A673 (cell line): ENCODE measurements around the gene SMPX. TPM values are rescaled to one million over a fixed set of nuclear protein-coding genes. Genes with fewer than 3 reads are reported as not detected.

Experiments used
- BruUV-seq: library from RNA; stranded (reverse); fragments of 400-500 nt; replicated peaks from 2 replicates; lab custom pipeline; 2021; lab: Mats Ljungman, UMichigan
- CTCF ChIA-PET: fragments of 300-600 bp; sonication (Branson Sonifier 250); formaldehyde crosslinking; loops from one replicate; lab custom pipeline; 2022; ENCODE audit warnings: antibody characterized with exemption; lab: Charles Lee
- POLR2A ChIA-PET: fragments of 300-600 bp; sonication (Branson Sonifier 250); formaldehyde crosslinking; loops from one replicate; lab custom pipeline; 2022; ENCODE audit warnings: antibody characterized with exemption; ENCODE audit not compliant: low non-redundant PET; lab: Charles Lee
- DNase-seq: peaks from one replicate; pipeline ENCODE4 v3.0.0-alpha.2; 2015; ENCODE audit warnings: low spot score
- H3K27ac ChIP-seq: fragments of 200-600 bp; sonication (generic); 2 replicates; pipeline ENCODE4 v1.5.1; 2016; ENCODE audit warnings: mixed run types, low read depth, mild to moderate bottlenecking, mixed read lengths, antibody characterized with exemption, low read length; ENCODE audit not compliant: poor library complexity, severe bottlenecking
- H3K27me3 ChIP-seq: fragments of 200-600 bp; sonication (generic); replicated peaks from 2 replicates; pipeline ENCODE4 v1.6.1; 2017; ENCODE audit warnings: mixed run types, low read depth, mild to moderate bottlenecking, mixed read lengths, antibody characterized with exemption, low read length; ENCODE audit not compliant: insufficient read depth, poor library complexity
- H3K36me3 ChIP-seq: fragments of 200-600 bp; sonication (generic); 2 replicates; pipeline ENCODE4 v1.6.1; 2016; ENCODE audit warnings: mixed run types, mild to moderate bottlenecking, mixed read lengths, antibody characterized with exemption, low read length; ENCODE audit not compliant: insufficient read depth, poor library complexity, severe bottlenecking
- H3K4me1 ChIP-seq: fragments of 200-600 bp; sonication (generic); 2 replicates; pipeline ENCODE4 v1.6.1; 2017; ENCODE audit warnings: mixed run types, mild to moderate bottlenecking, mixed read lengths, antibody characterized with exemption, low read length; ENCODE audit not compliant: insufficient read depth, poor library complexity, severe bottlenecking
- H3K4me3 ChIP-seq: fragments of 200-600 bp; sonication (generic); 2 replicates; pipeline ENCODE4 v1.5.1; 2016; ENCODE audit warnings: low read depth, mixed run types, mild to moderate bottlenecking, mixed read lengths, low read length; ENCODE audit not compliant: poor library complexity, severe bottlenecking
- H3K9me3 ChIP-seq: fragments of 200-600 bp; sonication (generic); 2 replicates; pipeline ENCODE4 v1.6.1; 2016; ENCODE audit warnings: mixed run types, low read depth, mild to moderate bottlenecking, mixed read lengths, antibody characterized with exemption, low read length; ENCODE audit not compliant: poor library complexity, severe bottlenecking
- EZH2 ChIP-seq: fragments of 200-600 bp; sonication (generic); IDR thresholded peaks from 2 replicates; pipeline ENCODE4 v1.6.1; 2017; ENCODE audit warnings: borderline replicate concordance, low read depth, mild to moderate bottlenecking, mixed read lengths, antibody characterized with exemption, low read length; ENCODE audit not compliant: poor library complexity, severe bottlenecking
- intact Hi-C: fragments of 100-400 bp; cut with micrococcal nuclease; formaldehyde crosslinking; loops from one replicate; pipeline ENCODE4 v1.10.0; 2022; ENCODE audit not compliant: unreplicated experiment
- total RNA-seq: library from RNA; stranded (reverse); gene quantifications from 2 replicates; pipeline ENCODE4 v1.2.3, GENCODE V29; 2021
- TF ChIP-seq, protein P1 (sequence below): fragments of 300-800, 200-600 bp; sonication (generic); conservative IDR thresholded peaks from 2 replicates; pipeline ENCODE4 v1.5.1; 2017; ENCODE audit warnings: low read depth, mild to moderate bottlenecking, antibody characterized with exemption, low read length, moderate library complexity, mixed read lengths

The SMPX gene
- total RNA-seq, 1 experiment from 2014 or later = not detected

DNA sequence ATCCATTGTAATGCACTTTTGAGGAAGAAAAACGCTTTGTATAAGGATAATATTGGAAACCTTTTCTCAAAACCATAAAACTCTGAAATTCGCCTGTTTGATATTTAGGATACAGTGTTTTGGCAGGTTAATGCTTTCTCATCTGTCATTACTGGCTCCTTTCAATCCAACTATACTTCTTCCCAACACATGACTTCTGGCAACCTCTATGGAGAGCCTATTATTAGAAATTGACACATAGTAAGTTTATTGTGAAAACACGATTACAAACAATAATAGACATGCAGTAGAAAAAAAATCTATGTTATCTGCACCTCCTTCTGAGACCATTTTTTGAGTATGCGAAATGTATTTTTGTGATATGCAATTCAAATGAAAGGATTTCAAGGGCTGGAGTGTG lies 95.2 kb downstream of the SMPX start:
- CTCF ChIA-PET = no interaction called here
- BruUV-seq = no TSS peak

GRCh38 chrX:21661316-21661715 lies 96.6 kb downstream of the SMPX start:
- Histone ChIP-seq H3K36me3 (no peaks in the 10 kb centered on the region), H3K27me3 (no peaks in the 10 kb centered on the region), H3K27ac (no peak overlapping the region), H3K4me1 (no peaks in the 10 kb centered on the region), H3K9me3 (no peaks in the 10 kb centered on the region), H3K4me3 (no peak overlapping the region)
- CTCF ChIA-PET = no interaction called here
- POLR2A ChIA-PET = no interaction called here
- DNase-seq = no peak
- no TSS peak for BruUV-seq
- TF ChIP-seq, protein P1, sequence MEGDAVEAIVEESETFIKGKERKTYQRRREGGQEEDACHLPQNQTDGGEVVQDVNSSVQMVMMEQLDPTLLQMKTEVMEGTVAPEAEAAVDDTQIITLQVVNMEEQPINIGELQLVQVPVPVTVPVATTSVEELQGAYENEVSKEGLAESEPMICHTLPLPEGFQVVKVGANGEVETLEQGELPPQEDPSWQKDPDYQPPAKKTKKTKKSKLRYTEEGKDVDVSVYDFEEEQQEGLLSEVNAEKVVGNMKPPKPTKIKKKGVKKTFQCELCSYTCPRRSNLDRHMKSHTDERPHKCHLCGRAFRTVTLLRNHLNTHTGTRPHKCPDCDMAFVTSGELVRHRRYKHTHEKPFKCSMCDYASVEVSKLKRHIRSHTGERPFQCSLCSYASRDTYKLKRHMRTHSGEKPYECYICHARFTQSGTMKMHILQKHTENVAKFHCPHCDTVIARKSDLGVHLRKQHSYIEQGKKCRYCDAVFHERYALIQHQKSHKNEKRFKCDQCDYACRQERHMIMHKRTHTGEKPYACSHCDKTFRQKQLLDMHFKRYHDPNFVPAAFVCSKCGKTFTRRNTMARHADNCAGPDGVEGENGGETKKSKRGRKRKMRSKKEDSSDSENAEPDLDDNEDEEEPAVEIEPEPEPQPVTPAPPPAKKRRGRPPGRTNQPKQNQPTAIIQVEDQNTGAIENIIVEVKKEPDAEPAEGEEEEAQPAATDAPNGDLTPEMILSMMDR = no peak
- TF ChIP-seq EZH2 = no peak
- intact Hi-C loops = no loop called here

More for the DNA sequence above, 95.2 kb downstream of the SMPX start:
- Histone ChIP-seq H3K4me3 (no peak overlapping the region), H3K27me3 (no peaks in the 10 kb centered on the region), H3K9me3 (no peaks in the 10 kb centered on the region), H3K36me3 (no peaks in the 10 kb centered on the region), H3K4me1 (no peaks in the 10 kb centered on the region), H3K27ac (no peak overlapping the region)
- TF ChIP-seq, protein P1 = no peak
- TF ChIP-seq EZH2 = no peak
- DNase-seq = no peak
- POLR2A ChIA-PET = no interaction called here
- intact Hi-C loops = no loop called here

GRCh38 chrX:21660156-21660555 lies 97.8 kb downstream of the SMPX start:
- H3K36me3 ChIP-seq = no peaks in the 10 kb centered on the region
- H3K4me3 ChIP-seq = no peak overlapping the region
- ChIA-PET CTCF (no interaction called here), POLR2A (no interaction called here)
- no peak for DNase-seq
- no peaks in the 10 kb centered on the region for H3K27me3 ChIP-seq
- H3K27ac ChIP-seq = no peak overlapping the region
- H3K9me3 ChIP-seq = no peaks in the 10 kb centered on the region
- intact Hi-C loops = no loop called here
- no TSS peak for BruUV-seq
- TF ChIP-seq EZH2 = no peak
- TF ChIP-seq, protein P1 = no peak
- no peaks in the 10 kb centered on the region for H3K4me1 ChIP-seq
